Mammary epithelial cell (primary cell): ENCODE measurements around the gene SH2D1B.

Experiments
- EZH2 ChIP-seq: IDR thresholded peaks from 2 replicates; pipeline ENCODE4 v1.6.1; 2012; ENCODE audit warnings: low read length, inconsistent platforms, borderline replicate concordance
- TF ChIP-seq, protein P1 (sequence below), 2 donors: IDR thresholded peaks in 1 of 2; conservative IDR thresholded peaks in 1 of 2; 2 replicates each; pipeline ENCODE4 v1.5.1; 2011 to 2012; ENCODE audit warnings: inconsistent platforms in 2 of 2, low read length in 2 of 2, mild to moderate bottlenecking in 2 of 2, control low read depth in 1 of 2, low read depth in 1 of 2; ENCODE audit not compliant: insufficient read depth in 1 of 2; ENCODE audit errors: extremely low read depth in 1 of 2

DNA sequence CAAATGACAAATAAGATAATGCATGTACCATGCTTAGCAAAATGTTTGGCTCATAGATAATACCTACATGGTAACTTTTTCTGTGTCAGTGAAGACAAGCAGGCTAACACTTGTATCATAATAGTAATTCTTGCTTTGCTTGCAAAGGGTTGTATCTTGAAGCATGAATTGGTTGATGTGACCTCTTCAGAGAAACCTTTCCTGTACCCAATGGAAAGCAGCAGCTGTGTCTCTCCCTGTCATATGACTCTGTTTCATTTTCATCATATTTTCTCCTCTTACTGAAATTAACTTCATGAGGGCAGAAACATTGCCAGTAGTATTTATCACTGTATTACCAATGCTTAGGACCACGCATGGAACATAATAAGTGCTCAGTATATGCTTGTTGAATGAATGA, 4.4 kb downstream of the SH2D1B start:
- TF ChIP-seq, protein P1, sequence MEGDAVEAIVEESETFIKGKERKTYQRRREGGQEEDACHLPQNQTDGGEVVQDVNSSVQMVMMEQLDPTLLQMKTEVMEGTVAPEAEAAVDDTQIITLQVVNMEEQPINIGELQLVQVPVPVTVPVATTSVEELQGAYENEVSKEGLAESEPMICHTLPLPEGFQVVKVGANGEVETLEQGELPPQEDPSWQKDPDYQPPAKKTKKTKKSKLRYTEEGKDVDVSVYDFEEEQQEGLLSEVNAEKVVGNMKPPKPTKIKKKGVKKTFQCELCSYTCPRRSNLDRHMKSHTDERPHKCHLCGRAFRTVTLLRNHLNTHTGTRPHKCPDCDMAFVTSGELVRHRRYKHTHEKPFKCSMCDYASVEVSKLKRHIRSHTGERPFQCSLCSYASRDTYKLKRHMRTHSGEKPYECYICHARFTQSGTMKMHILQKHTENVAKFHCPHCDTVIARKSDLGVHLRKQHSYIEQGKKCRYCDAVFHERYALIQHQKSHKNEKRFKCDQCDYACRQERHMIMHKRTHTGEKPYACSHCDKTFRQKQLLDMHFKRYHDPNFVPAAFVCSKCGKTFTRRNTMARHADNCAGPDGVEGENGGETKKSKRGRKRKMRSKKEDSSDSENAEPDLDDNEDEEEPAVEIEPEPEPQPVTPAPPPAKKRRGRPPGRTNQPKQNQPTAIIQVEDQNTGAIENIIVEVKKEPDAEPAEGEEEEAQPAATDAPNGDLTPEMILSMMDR (conservative IDR thresholded peaks at IDR 0.05 in 1 of 2, IDR thresholded peaks at IDR 0.05 in 1 of 2; ENCODE audit: extremely low read depth in 1 of 2, insufficient read depth in 1 of 2, low read depth in 1 of 2, low read length in 2 of 2), result no peak
- no peak for TF ChIP-seq EZH2
